BE2C (cell line): ENCODE measurements around the gene CXCL17.

Source experiments
- DNase-seq: peaks from one replicate; pipeline ENCODE4 v3.0.0-alpha.2; 2020
- H3K27me3 ChIP-seq: fragments of 250-450 bp; sonication (Bioruptor Pico); 2 replicates; pipeline ENCODE4 v1.5.1; 2020; ENCODE audit warnings: mild to moderate bottlenecking
- H3K36me3 ChIP-seq: fragments of 250-450 bp; sonication (Bioruptor Pico); 2 replicates; pipeline ENCODE4 v1.5.1; 2020; ENCODE audit warnings: mild to moderate bottlenecking
- H3K4me1 ChIP-seq: fragments of 250-450 bp; sonication (Bioruptor Pico); 2 replicates; pipeline ENCODE4 v1.5.1; 2020
- H3K4me3 ChIP-seq: 2 replicates; pipeline ENCODE4 v1.5.1; 2011; ENCODE audit warnings: low read depth, low read length
- H3K9me3 ChIP-seq: fragments of 250-450 bp; sonication (Bioruptor Pico); 2 replicates; pipeline ENCODE4 v1.5.1; 2020
- TF ChIP-seq, protein P1 (sequence below): IDR thresholded peaks from 2 replicates; pipeline ENCODE4 v1.5.1; 2012; ENCODE audit warnings: mild to moderate bottlenecking, low read depth, low read length

CXCL17 gene

DNA sequence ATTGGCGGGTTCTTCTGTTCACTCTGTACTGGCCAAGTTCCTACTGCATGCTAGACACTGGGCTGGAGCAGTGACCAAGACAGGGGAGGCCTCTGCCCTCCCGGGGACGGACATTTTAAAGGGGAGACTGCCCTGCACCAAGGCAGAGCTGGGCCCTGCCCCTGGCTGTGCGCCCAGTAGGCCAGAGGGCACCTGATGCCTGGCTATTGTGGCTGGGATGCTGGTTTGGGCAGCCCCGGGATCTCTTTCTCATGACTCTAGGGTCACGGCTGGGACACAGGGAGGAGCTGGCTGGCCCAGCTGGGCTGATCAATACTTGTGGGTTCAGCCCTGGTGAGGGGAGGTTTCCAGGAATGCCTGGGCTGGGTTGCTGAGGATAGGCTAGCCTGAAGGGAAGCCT, 33.3 kb downstream of the CXCL17 start:
- Histone ChIP-seq H3K9me3 (no peaks in the 10 kb centered on the region), H3K27me3 (no peaks in the 10 kb centered on the region), H3K36me3 (no peaks in the 10 kb centered on the region), H3K4me1 (peaks cover 9% of the 10 kb centered on the region), H3K4me3 (no peak overlapping the region)
- no peak for DNase-seq
- TF ChIP-seq, protein P1, sequence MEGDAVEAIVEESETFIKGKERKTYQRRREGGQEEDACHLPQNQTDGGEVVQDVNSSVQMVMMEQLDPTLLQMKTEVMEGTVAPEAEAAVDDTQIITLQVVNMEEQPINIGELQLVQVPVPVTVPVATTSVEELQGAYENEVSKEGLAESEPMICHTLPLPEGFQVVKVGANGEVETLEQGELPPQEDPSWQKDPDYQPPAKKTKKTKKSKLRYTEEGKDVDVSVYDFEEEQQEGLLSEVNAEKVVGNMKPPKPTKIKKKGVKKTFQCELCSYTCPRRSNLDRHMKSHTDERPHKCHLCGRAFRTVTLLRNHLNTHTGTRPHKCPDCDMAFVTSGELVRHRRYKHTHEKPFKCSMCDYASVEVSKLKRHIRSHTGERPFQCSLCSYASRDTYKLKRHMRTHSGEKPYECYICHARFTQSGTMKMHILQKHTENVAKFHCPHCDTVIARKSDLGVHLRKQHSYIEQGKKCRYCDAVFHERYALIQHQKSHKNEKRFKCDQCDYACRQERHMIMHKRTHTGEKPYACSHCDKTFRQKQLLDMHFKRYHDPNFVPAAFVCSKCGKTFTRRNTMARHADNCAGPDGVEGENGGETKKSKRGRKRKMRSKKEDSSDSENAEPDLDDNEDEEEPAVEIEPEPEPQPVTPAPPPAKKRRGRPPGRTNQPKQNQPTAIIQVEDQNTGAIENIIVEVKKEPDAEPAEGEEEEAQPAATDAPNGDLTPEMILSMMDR = no peak

DNA sequence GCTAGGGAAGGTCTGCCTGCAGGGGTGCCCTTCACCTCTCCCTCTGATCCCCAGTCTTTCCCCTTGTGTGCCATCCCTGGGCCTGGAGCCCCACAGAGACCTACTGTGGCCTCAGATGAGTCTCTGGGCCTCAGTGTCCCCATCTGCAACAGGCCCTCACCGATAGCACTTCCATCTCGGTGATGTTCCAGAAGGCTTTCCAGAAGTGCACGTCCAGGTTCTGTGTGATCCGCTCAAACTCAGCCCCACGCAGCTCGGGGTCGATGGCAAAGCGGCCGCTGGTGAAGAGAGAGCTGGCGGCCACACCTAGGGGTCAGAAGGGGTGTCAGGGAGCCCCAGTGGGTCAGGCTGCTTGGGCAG, 35.0 kb downstream of the CXCL17 start:
- DNase-seq = no peak
- no peak overlapping the region for H3K4me3 ChIP-seq
- no peaks in the 10 kb centered on the region for H3K27me3 ChIP-seq
- TF ChIP-seq, protein P1 = no peak
- peaks cover 9% of the 10 kb centered on the region for H3K4me1 ChIP-seq
- no peaks in the 10 kb centered on the region for H3K36me3 ChIP-seq
- H3K9me3 ChIP-seq = no peaks in the 10 kb centered on the region

DNA sequence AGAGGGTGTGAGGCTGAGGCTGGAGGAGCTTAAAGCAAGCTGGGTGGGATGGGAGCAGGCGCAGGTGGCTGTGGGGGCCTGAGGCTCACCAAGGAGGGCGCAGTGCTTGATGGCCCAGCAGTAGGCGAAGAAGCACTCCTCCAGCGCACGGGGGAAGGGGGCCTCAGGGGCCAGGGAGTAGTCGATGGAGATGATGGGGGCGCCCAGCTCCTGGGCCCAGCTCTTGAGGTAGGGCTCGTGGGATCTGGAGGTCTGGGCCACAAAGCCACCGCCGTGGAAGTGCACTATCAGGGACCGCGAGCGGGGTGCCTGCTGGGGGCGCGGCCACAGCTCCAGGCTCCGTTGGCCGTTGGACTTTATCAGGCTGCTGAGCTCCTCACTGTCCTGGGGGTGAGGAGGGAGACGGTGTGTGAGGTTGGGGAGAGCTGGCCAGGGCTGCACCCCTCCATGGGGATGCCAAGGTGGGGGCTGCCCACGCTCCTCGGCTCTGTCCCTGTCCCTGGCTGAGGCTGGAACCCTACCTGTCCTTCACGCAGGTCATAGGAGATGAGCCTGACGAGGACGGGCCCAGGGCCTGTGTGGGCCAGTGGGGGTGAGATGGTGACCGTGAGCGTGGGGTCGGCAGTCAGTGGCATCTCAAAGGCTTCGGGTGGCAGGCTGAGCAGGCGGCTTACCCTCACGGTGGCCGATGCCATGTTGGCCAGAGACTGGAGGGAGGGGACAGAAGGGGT, 35.5 kb downstream of the CXCL17 start:
- TF ChIP-seq, protein P1 = no peak
- Histone ChIP-seq H3K27me3 (no peaks in the 10 kb centered on the region), H3K4me3 (no peak overlapping the region), H3K9me3 (no peaks in the 10 kb centered on the region), H3K36me3 (no peaks in the 10 kb centered on the region), H3K4me1 (peaks cover 5% of the 10 kb centered on the region)
- no peak for DNase-seq

DNA sequence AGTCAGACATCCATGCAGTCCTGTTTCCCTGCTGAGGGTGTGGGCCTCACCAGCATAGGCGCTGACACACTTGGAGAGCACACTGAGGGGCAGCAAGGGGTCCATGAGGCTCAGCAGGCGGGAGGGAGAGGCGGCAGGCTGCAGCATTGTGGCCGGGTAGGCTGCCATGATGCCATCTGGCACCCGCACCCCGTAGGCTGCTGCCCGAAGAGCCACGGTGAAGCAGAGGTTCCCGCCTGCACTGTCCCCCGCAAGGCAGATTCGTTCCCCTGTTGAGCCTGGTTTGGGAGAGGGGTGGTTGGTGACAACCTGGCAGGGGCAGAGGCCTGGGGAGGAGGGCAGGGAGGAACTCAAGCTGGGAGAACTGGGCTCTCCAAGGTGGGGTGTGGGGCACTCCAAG, 36.6 kb downstream of the CXCL17 start:
- no peaks in the 10 kb centered on the region; the same call in 1 of the 2 replicates for H3K4me1 ChIP-seq
- TF ChIP-seq, protein P1 = no peak
- H3K4me3 ChIP-seq = no peak overlapping the region
- no peaks in the 10 kb centered on the region for H3K36me3 ChIP-seq
- no peaks in the 10 kb centered on the region for H3K27me3 ChIP-seq
- no peaks in the 10 kb centered on the region for H3K9me3 ChIP-seq
- no peak for DNase-seq

DNA sequence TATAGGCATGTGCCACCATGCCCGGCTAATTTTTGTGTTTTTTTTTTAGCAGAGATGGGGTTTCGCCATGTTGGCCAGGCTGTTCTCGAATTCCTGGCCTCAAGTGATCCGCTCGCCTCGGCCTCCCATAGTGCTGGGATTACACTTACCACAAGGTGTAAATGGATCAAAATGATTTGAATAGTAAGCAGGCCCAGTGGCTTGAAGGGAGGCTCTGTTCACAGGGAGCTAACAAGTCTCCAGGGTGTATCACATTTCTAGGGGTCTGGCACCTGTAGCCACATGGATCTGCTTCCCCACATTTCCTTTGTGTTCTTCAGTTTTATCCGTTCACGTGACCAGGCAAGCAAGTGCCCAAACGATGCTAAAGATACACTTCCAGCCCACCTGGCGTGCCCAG, 39.2 kb downstream of the CXCL17 start:
- H3K4me1 ChIP-seq = no peaks in the 10 kb centered on the region; the same call in 1 of the 2 replicates
- no peaks in the 10 kb centered on the region for H3K9me3 ChIP-seq
- no peak overlapping the region for H3K4me3 ChIP-seq

More for the DNA sequence above, 39.2 kb downstream of the CXCL17 start:
- Histone ChIP-seq H3K27me3 (no peaks in the 10 kb centered on the region), H3K36me3 (no peaks in the 10 kb centered on the region)
- no peak for DNase-seq
- TF ChIP-seq, protein P1 = no peak
